Endothelial cell of umbilical vein (primary cell): ENCODE results near the gene MXD4. TPM values are rescaled to one million over a fixed set of nuclear protein-coding genes. Genes with fewer than 3 reads are reported as not detected.

Experiments used
- Bru-seq: library from RNA; stranded (reverse); fragments of 400-500 nt; gene quantifications from one replicate; lab custom pipeline; 2021; lab: Mats Ljungman, UMichigan
- BruChase-seq, 2 experiments: library from RNA; stranded (reverse); fragments of 400-500 nt; gene quantifications; one replicate each; lab custom pipeline; 2021; lab: Mats Ljungman, UMichigan
- BruUV-seq: library from RNA; stranded (reverse); fragments of 400-500 nt; replicated peaks from 2 replicates; lab custom pipeline; 2021; lab: Mats Ljungman, UMichigan
- CTCF ChIA-PET: fragments of 300-600, 350-600 bp; sonication (Branson Sonifier 250); formaldehyde crosslinking; loops from one replicate; lab custom pipeline; 2021; ENCODE audit warnings: antibody characterized with exemption, inconsistent platforms; lab: Charles Lee
- POLR2A ChIA-PET: fragments of 300-600, 350-600 bp; sonication (Branson Sonifier 250); formaldehyde crosslinking; loops from one replicate; lab custom pipeline; 2021; ENCODE audit warnings: antibody characterized with exemption, inconsistent platforms; lab: Charles Lee
- DNase-seq: peaks from one replicate; pipeline ENCODE4 v3.0.0-alpha.2; 2011; ENCODE audit warnings: low read depth, low spot score
- FAIRE-seq: peaks from 2 replicates; lab custom pipeline; 2011; peaks lifted over from hg19 to GRCh38; lab: Jason Lieb, UNC
- H2AFZ ChIP-seq: 2 replicates; pipeline ENCODE4 v1.6.0; 2012; ENCODE audit warnings: low read depth, low read length, control low read depth, inconsistent platforms
- H3K27ac ChIP-seq: 2 replicates; pipeline ENCODE4 v1.5.1; 2011; ENCODE audit warnings: low read depth, mild to moderate bottlenecking, control low read depth, low read length, moderate library complexity; ENCODE audit not compliant: insufficient read depth
- H3K27me3 ChIP-seq, 2 experiments: 2 replicates each; pipeline versions ENCODE4 v1.6.0 to v1.6.1; 2011; ENCODE audit warnings: low read length in 2 of 2, mixed read lengths in 1 of 2; ENCODE audit not compliant: control insufficient read depth in 2 of 2, insufficient read depth in 2 of 2
- H3K36me3 ChIP-seq, 2 experiments: 2 replicates in 1 of 2; 3 replicates in 1 of 2; pipeline ENCODE4 v1.5.1; 2011; ENCODE audit warnings: low read length in 2 of 2, mild to moderate bottlenecking in 1 of 2, moderate library complexity in 1 of 2; ENCODE audit not compliant: control insufficient read depth in 2 of 2, insufficient read depth in 2 of 2; ENCODE audit errors: extremely low read depth in 1 of 2
- H3K4me1 ChIP-seq: 3 replicates; pipeline ENCODE4 v1.5.1; 2011; ENCODE audit warnings: mild to moderate bottlenecking, low read length; ENCODE audit not compliant: control insufficient read depth, insufficient read depth; ENCODE audit errors: extremely low read depth
- H3K4me2 ChIP-seq: 2 replicates; pipeline ENCODE4 v1.6.1; 2011; ENCODE audit warnings: low read length, control low read depth, mixed read lengths; ENCODE audit not compliant: insufficient read depth
- H3K4me3 ChIP-seq, 3 experiments: fragments of 200-600 bp in 1 of 3; sonication (generic), shearing (Covaris generic) in 1 of 3; replicated peaks in 1 of 3; 2 replicates each; pipeline ENCODE4 v1.5.1; 2011 to 2016; ENCODE audit warnings: control low read depth in 3 of 3, low read length in 3 of 3, mild to moderate bottlenecking in 2 of 3, inconsistent platforms in 1 of 3, low read depth in 1 of 3, moderate library complexity in 1 of 3; ENCODE audit not compliant: insufficient read depth in 1 of 3
- H3K79me2 ChIP-seq: 2 replicates; pipeline ENCODE4 v1.6.0; 2012; ENCODE audit warnings: low read length, inconsistent platforms; ENCODE audit not compliant: control insufficient read depth, insufficient read depth
- H3K9ac ChIP-seq: replicated peaks from 2 replicates; pipeline ENCODE3; 2011; ENCODE audit warnings: low read length, control low read depth; ENCODE audit not compliant: insufficient read depth; ENCODE audit errors: extremely low read depth
- H3K9me1 ChIP-seq: replicated peaks from 3 replicates; pipeline ENCODE4 v1.6.0; 2011; ENCODE audit warnings: mild to moderate bottlenecking, low read length; ENCODE audit not compliant: control insufficient read depth, insufficient read depth; ENCODE audit errors: extremely low read depth
- H3K9me3 ChIP-seq: replicated peaks from 2 replicates; pipeline ENCODE4 v1.5.1; 2012; ENCODE audit warnings: low read length, inconsistent platforms; ENCODE audit not compliant: control insufficient read depth, insufficient read depth
- H4K20me1 ChIP-seq: replicated peaks from 2 replicates; pipeline ENCODE3; 2011; ENCODE audit warnings: mild to moderate bottlenecking, low read length; ENCODE audit not compliant: control insufficient read depth, insufficient read depth; ENCODE audit errors: extremely low read depth
- CTCF ChIP-seq, 2 donors: IDR thresholded peaks; 1 replicate in 1 of 2; 2 replicates in 1 of 2; pipeline ENCODE4 v1.5.1; 2011; ENCODE audit warnings: low read length in 2 of 2, mild to moderate bottlenecking in 2 of 2, moderate library complexity in 2 of 2, control low read depth in 1 of 2, inconsistent platforms in 1 of 2, low read depth in 1 of 2; ENCODE audit not compliant: insufficient read depth in 1 of 2; ENCODE audit errors: extremely low read depth in 1 of 2
- EZH2 ChIP-seq: IDR thresholded peaks from 2 replicates; pipeline ENCODE4 v1.6.1; 2012; ENCODE audit warnings: borderline replicate concordance, low read depth, mild to moderate bottlenecking, moderate library complexity, low read length, inconsistent platforms; ENCODE audit not compliant: severe bottlenecking
- FOS ChIP-seq: IDR thresholded peaks from 2 replicates; pipeline ENCODE4 v1.6.1; 2011; ENCODE audit warnings: mild to moderate bottlenecking, low read length, moderate library complexity, borderline replicate concordance; ENCODE audit not compliant: insufficient read depth
- GATA2 ChIP-seq: IDR thresholded peaks from 2 replicates; pipeline ENCODE4 v1.7.0; 2011; ENCODE audit warnings: low read depth, mild to moderate bottlenecking, moderate library complexity, mixed read lengths, low read length; ENCODE audit not compliant: insufficient read length, insufficient read depth
- JUN ChIP-seq: IDR thresholded peaks from 2 replicates; pipeline ENCODE4 v1.6.1; 2011; ENCODE audit warnings: borderline replicate concordance, low read depth; ENCODE audit not compliant: insufficient read length, insufficient read depth
- MAX ChIP-seq: IDR thresholded peaks from 2 replicates; pipeline ENCODE4 v1.6.1; 2011; ENCODE audit not compliant: insufficient read depth, insufficient read length
- MYC ChIP-seq: IDR thresholded peaks from one replicate; pipeline ENCODE4 v1.6.1; 2011; ENCODE audit warnings: mild to moderate bottlenecking, low read depth, low read length
- POLR2A ChIP-seq: IDR thresholded peaks from 2 replicates; pipeline ENCODE4 v1.6.1; 2012; ENCODE audit warnings: low read depth, mild to moderate bottlenecking, control low read depth, low read length
- POLR2AphosphoS5 ChIP-seq: IDR thresholded peaks from 2 replicates; pipeline ENCODE4 v1.6.1; 2012; ENCODE audit warnings: low read depth, mild to moderate bottlenecking, control low read depth, low read length, moderate library complexity; ENCODE audit not compliant: insufficient read depth
- dilution Hi-C: fragments of 300-500 bp; cut with MboI; formaldehyde crosslinking; loops from one replicate; pipeline ENCODE4 v1.15.0; 2019; ENCODE audit warnings: low sequenced_read_pairs; ENCODE audit not compliant: extremely low pct_ligation_motif_present
- intact Hi-C: fragments of 100-400 bp; cut with micrococcal nuclease; formaldehyde crosslinking; loops from one replicate; pipeline ENCODE4 v1.10.0; 2022
- long read RNA-seq: library from polyadenylated mRNA; stranded (forward); transcript quantifications from one replicate; pipeline ENCODE4 v2.0.0, GENCODE V29; 2021
- polyA minus RNA-seq, 3 experiments: library from RNA; depleted of rRNA, polyadenylated mRNA; stranded (reverse); fragments of >200 nt; gene quantifications; 1 replicate in 1 of 3; 2 replicates in 2 of 3; pipeline ENCODE4 v1.2.3, GENCODE V29; 2011
- polyA plus RNA-seq, 4 experiments: library from polyadenylated mRNA; depleted of rRNA in 3 of 4; stranded (reverse) in 3 of 4; unstranded in 1 of 4; fragments of >200 nt; gene quantifications; 2 replicates each; pipeline versions ENCODE4 v1.2.1 to v1.2.3, GENCODE V29; 2011 to 2012; ENCODE audit warnings: missing spikeins in 1 of 4
- total RNA-seq: library from RNA; stranded (reverse); gene quantifications from 2 replicates; pipeline ENCODE4 v1.2.3, GENCODE V29; 2021

The MXD4 gene
- total RNA-seq (59.2 and 62.7 TPM in 2 replicates), polyA plus RNA-seq (74.1 and 88.8 TPM in 2 replicates), polyA minus RNA-seq (65.1 and 80.2 TPM in 2 replicates), Bru-seq, nascent RNA (percentile 56 among the genes with signal in this experiment), BruChase-seq, experiment 1, labeled RNA remaining after a 6-hour chase (percentile 86 among the genes with signal in this experiment), BruChase-seq, experiment 2, labeled RNA remaining after a 2-hour chase (percentile 83 among the genes with signal in this experiment)
- 42.5 and 59.1 TPM in 2 replicates for polyA plus RNA-seq (2011; cell fraction: cytosol; rRNA removed)
- 100 and 120 TPM in 2 replicates for polyA plus RNA-seq (2011; cell fraction: nucleus; rRNA removed)
- polyA plus RNA-seq (2012): 38.2 and 54.6 TPM in 2 replicates
- polyA minus RNA-seq (2011; cell fraction: cytosol; rRNA and poly(A)+ RNA removed): 21.3 TPM
- polyA minus RNA-seq (2011; cell fraction: nucleus; rRNA and poly(A)+ RNA removed): 58.5 and 81.1 TPM in 2 replicates
- long read RNA-seq, full-length matches to known transcripts: 238 of 411 reads
- long read RNA-seq, partial matches to known transcripts: 49 of 411 reads
- long read RNA-seq, other reads (novel, unspliced or antisense): 124 of 411 reads

GRCh38 chr4:2261853-2262144, at the start of gene MXD4:
MXD4 (minus strand) TSS chr4:2262109; CDS start chr4:2261980, 129 bp downstream.
- H3K9me3 ChIP-seq: no peaks in the 10 kb centered on the region
- no peaks in the 10 kb centered on the region for H3K9me1 ChIP-seq
- H4K20me1 ChIP-seq: no peaks in the 10 kb centered on the region
- H3K27me3 ChIP-seq: no peaks in the 10 kb centered on the region
- peak within 1 kb of the TSS; percentile 71 for H3K9ac ChIP-seq
- DNase-seq (no peak), FAIRE-seq (no peak)
- ChIA-PET POLR2A (interaction anchor here (0.6 to 1.0 kb wide), 4 partner anchors 23 to 207 kb away, joined by 3 to 5 read pairs (median 4); partner anchors contain the start of gene RNF4), CTCF (interaction anchor here (0.7 to 1.3 kb wide), 7 partner anchors 42 to 190 kb away, joined by 3 to 5 read pairs (median 3); no protein-coding TSS in a partner anchor)
- peak within 1 kb of the TSS; percentile 75 for H2AFZ ChIP-seq
- no peak for TF ChIP-seq MAX
- TF ChIP-seq EZH2: no peak
- no peak for TF ChIP-seq POLR2A
- no peak for TF ChIP-seq FOS
- TF ChIP-seq MYC: no peak
- no peak for TF ChIP-seq GATA2
- TF ChIP-seq POLR2AphosphoS5: no peak
- no peak for TF ChIP-seq CTCF (IDR thresholded peaks at IDR 0.05; ENCODE audit: extremely low read depth in 1 of 2, insufficient read depth in 1 of 2, low read depth in 1 of 2, low read length in 2 of 2)
- TF ChIP-seq JUN: no peak
- no TSS peak for BruUV-seq
- peak within 1 kb of the TSS; percentile 66 for H3K27ac ChIP-seq
- dilution Hi-C loops (no loop called here), intact Hi-C loops (loop anchor here (1.0 to 2.0 kb wide), 4 partner anchors 19 to 201 kb away; partner anchors contain the start of genes CFAP99, HAUS3, POLN and ZFYVE28)
- peaks cover 15% of the 10 kb centered on the region for H3K79me2 ChIP-seq
- peak within 1 kb of the TSS; percentile 81 for H3K4me2 ChIP-seq
- H3K36me3 ChIP-seq: peaks cover 0 to 17% of the 10 kb centered on the region in 2 experiments
- H3K4me3 ChIP-seq: peak within 1 kb of the TSS; percentile 63 to 72 (median 70)
- peaks cover 17% of the 10 kb centered on the region for H3K4me1 ChIP-seq
